Measurements from ENCODE around the gene PSMD9. TPM values are rescaled to one million over a fixed set of nuclear protein-coding genes. Genes with fewer than 3 reads are reported as not detected.

PSMD9 gene
- total RNA-seq, 4 donors from 2014 or later, result 44.7 to 102 (median 68.4) TPM

DNA sequence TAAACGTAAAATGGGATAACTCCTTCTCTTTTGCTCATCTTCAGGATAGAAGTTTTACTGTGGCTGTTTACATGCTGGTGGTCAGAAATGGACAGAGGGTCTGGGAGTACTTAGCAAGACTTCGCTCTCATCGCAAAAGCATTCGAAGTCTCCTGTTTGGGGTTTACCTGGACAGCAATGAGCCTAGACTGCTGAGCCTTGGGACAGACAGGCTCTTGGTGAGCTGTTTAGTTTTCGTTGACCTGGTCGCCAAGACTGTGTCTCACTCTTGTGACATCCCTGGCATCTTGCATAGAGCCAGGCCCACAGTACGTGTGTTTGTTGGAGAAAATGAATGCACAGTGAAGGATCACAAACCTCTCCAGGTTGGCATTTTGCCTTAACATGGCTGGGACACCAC is 72.0 kb downstream of the PSMD9 start:
- Histone ChIP-seq H3K4me1 (no peaks in the 10 kb centered on the region), H3K36me3 (no peaks in the 10 kb centered on the region), H3K27me3 (no peaks in the 10 kb centered on the region), H3K27ac (no peak overlapping the region), H3K9me3 (no peaks in the 10 kb centered on the region), H3K4me3 (no peak overlapping the region)
- TF ChIP-seq EP300 (IDR thresholded peaks at IDR 0.05) (no peak), POLR2A (IDR thresholded peaks at IDR 0.05) (no peak), POLR2AphosphoS5 (IDR thresholded peaks at IDR 0.05) (no peak)
- TF ChIP-seq, protein P1, sequence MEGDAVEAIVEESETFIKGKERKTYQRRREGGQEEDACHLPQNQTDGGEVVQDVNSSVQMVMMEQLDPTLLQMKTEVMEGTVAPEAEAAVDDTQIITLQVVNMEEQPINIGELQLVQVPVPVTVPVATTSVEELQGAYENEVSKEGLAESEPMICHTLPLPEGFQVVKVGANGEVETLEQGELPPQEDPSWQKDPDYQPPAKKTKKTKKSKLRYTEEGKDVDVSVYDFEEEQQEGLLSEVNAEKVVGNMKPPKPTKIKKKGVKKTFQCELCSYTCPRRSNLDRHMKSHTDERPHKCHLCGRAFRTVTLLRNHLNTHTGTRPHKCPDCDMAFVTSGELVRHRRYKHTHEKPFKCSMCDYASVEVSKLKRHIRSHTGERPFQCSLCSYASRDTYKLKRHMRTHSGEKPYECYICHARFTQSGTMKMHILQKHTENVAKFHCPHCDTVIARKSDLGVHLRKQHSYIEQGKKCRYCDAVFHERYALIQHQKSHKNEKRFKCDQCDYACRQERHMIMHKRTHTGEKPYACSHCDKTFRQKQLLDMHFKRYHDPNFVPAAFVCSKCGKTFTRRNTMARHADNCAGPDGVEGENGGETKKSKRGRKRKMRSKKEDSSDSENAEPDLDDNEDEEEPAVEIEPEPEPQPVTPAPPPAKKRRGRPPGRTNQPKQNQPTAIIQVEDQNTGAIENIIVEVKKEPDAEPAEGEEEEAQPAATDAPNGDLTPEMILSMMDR (IDR thresholded peaks at IDR 0.05), result no peak
- WGBS, result 95% methylated on average over 6 of the region's 7 CpGs
- DNase-seq (ENCODE audit: low spot score in 2 of 2), result no peak

DNA sequence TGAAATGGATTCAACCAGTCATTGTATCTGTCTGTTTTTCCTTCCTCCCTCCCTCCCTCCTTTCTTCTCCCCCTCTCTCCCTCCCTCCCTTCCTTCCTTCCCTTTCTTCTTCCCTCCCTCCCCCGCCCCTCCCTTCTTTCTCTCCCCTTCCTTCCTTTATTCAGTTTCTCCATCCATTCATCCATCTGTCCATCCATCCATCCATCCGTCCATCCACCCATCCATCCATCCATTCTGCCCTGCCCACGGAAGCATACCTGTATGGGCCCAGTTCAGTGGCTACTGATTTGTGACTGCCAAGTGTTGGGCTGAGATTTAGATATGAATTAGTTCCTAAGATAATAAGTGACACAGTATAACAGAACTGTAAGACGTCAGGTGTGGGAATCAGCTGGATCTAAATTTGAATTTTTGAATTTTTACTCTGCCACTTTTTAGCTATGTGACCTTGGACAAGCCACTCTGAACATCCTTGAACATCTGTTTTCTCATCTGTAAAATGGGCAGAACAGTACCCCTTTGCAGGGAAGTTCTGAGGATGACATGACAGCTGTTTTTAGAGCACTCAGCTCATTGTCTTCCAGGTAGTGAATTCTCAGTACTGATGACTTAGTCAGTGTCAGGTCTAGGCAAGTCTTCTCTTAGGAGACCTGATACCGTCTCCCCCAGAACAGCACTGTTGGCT is 72.7 kb downstream of the PSMD9 start:
- DNase-seq (ENCODE audit: low spot score in 2 of 2), result no peak
- H3K4me1 ChIP-seq, result no peaks in the 10 kb centered on the region
- TF ChIP-seq POLR2AphosphoS5 (IDR thresholded peaks at IDR 0.05) (no peak), EP300 (IDR thresholded peaks at IDR 0.05) (no peak), POLR2A (IDR thresholded peaks at IDR 0.05) (no peak)
- TF ChIP-seq, protein P1 (IDR thresholded peaks at IDR 0.05), result no peak
- H3K27me3 ChIP-seq, result no peaks in the 10 kb centered on the region
- H3K9me3 ChIP-seq, result no peaks in the 10 kb centered on the region
- no peaks in the 10 kb centered on the region for H3K36me3 ChIP-seq
- WGBS, result 93% methylated on average over 5 of the region's 5 CpGs
- H3K4me3 ChIP-seq, result no peak overlapping the region
- no peak overlapping the region for H3K27ac ChIP-seq

DNA sequence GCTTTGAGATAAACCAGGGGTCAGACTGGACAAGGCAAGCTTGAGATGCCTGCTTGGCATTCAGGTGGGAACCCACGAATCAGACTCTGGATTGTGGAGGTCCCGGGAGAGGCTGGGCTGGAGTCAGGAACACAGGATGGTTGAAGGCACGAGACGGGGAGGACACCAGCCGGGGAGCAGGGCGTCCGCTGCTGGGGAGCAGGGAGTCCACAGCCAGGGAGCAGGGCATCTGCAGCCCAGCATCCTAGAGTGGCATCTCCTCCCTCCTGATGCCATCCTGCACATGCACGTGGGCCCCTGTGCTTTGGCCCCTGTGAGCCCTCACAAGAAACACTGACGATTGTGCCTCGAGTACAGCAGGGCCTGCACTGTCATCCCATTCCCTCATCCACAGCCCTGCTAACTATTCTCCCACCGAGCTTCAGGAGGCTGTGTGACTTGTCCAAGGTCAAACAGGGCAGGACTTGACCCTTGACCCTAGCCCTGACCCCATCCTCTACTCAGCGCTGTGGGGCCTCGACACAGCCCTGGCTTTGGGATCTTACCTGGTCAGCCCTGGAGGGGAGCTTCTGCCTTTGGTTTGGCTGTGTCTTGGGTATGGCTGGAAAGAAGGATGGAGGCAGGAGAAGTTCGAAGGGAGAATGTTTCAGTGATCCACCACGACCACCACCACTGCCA is 74.9 kb downstream of the PSMD9 start:
- TF ChIP-seq EP300 (IDR thresholded peaks at IDR 0.05) (no peak), POLR2AphosphoS5 (IDR thresholded peaks at IDR 0.05) (no peak), POLR2A (IDR thresholded peaks at IDR 0.05) (no peak)
- TF ChIP-seq, protein P1 (IDR thresholded peaks at IDR 0.05), result no peak
- Histone ChIP-seq H3K27me3 (no peaks in the 10 kb centered on the region), H3K36me3 (no peaks in the 10 kb centered on the region), H3K4me3 (no peak overlapping the region), H3K9me3 (no peaks in the 10 kb centered on the region), H3K4me1 (no peaks in the 10 kb centered on the region), H3K27ac (no peak overlapping the region)
- WGBS, result 83% methylated on average over 13 of the region's 15 CpGs
- DNase-seq (ENCODE audit: low spot score in 2 of 2), result no peak

DNA sequence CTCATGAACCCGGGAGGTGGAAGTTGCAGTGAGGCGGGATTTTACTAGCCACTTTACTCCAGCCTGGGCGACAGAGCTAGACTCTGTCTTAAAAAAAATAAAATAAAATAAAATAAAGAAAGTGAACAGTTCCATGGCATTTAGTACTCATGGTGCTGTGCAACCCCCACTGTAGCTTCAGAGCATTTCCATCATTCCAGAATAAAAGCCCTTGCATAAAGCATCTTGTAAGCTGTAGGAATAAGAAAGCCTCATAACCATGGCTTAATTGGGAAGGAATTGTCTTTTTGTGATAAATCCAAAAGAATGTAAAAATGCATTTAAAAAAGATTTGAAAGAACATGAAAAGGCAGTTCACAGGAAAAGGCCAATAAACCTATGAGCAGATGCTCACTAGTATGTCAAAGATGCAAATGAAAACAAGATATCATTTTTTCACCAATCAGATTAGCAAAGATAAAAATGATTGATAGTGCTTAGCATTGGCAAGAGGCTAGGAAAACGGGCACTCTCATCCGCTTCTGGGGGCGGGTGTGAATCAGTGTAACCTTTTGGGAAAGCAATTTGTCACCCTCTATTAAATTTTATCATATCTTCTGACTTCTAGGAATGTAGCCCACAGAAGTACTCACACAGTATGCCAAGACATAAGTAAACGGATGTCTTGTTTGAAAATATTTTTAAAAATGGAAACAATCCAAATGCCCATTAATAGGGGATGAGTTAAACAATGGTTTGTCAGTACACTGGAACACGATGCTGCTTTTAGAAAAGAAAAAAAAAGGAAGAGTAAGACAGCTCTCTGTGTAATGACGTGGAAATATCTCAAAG is 76.4 kb downstream of the PSMD9 start:
- H3K27me3 ChIP-seq, result no peaks in the 10 kb centered on the region
- H3K4me3 ChIP-seq, result no peak overlapping the region
- no peaks in the 10 kb centered on the region for H3K4me1 ChIP-seq
- WGBS, result 45% methylated on average over 9 of the region's 9 CpGs
- DNase-seq (ENCODE audit: low spot score in 2 of 2), result no peak
- H3K36me3 ChIP-seq, result no peaks in the 10 kb centered on the region
- no peaks in the 10 kb centered on the region for H3K9me3 ChIP-seq
- no peak overlapping the region for H3K27ac ChIP-seq
- TF ChIP-seq EP300 (IDR thresholded peaks at IDR 0.05), result no peak
- no peak for TF ChIP-seq POLR2A (IDR thresholded peaks at IDR 0.05)
- TF ChIP-seq POLR2AphosphoS5 (IDR thresholded peaks at IDR 0.05), result no peak
- TF ChIP-seq, protein P1 (IDR thresholded peaks at IDR 0.05), result no peak

DNA sequence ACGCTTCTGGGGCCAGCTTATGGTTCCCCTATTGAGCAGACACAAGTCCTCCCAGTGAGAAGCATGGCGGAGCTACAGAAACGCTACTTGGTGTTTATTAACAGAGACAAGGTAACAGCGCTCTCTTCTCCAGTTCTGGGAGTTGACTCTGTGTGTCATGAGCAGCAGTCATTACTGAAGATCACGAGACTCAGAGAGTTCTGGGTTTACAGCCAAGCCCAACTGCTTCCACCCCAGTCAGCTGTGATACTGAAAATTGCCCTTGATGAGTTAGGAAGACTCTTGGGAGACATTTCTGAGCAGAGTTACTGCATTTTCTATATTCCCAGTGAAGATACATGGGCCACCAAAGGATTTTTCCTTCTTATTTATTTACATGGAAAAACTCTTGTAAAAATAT is 78.4 kb downstream of the PSMD9 start:
- H3K27ac ChIP-seq, result no peak overlapping the region
- WGBS, result 90% methylated on average over 5 of the region's 5 CpGs
- TF ChIP-seq, protein P1 (IDR thresholded peaks at IDR 0.05), result no peak
- no peak for TF ChIP-seq POLR2AphosphoS5 (IDR thresholded peaks at IDR 0.05)

More for the DNA sequence above, 78.4 kb downstream of the PSMD9 start:
- Histone ChIP-seq H3K36me3 (no peaks in the 10 kb centered on the region), H3K4me3 (no peak overlapping the region), H3K4me1 (no peaks in the 10 kb centered on the region), H3K27me3 (no peaks in the 10 kb centered on the region), H3K9me3 (no peaks in the 10 kb centered on the region)
- no peak for DNase-seq (ENCODE audit: low spot score in 2 of 2)
